ENCODE results near the gene ADIPOR2. TPM values are rescaled to one million over a fixed set of nuclear protein-coding genes. Genes with fewer than 3 reads are reported as not detected.

The ADIPOR2 gene
- total and polyA plus RNA-seq, 8 donors, result 2.9 to 185 (median 26.9) TPM

- DNase-seq, result no peak
- H3K27ac ChIP-seq, result no peak overlapping the region
- H3K27me3 ChIP-seq, result no peaks in the 10 kb centered on the region
- 79 to 90% (median 87%) methylated on average over 6 of the region's 6 CpGs for WGBS, 5 donors
- TF ChIP-seq POLR2A (IDR thresholded peaks at IDR 0.05), result no peak
- TF ChIP-seq POLR2AphosphoS5 (IDR thresholded peaks at IDR 0.05), result no peak
- H3K4me3 ChIP-seq, result no peak overlapping the region
- peaks cover 19 to 39% (median 31%) of the 10 kb centered on the region in 4 donors for H3K4me1 ChIP-seq
- peaks cover 0 to 15% (median 12%) of the 10 kb centered on the region in 4 donors for H3K36me3 ChIP-seq
- intact Hi-C loops (cut with DNase I; ENCODE audit: low total_unique reads), result loop anchor here (5.0 to 10.0 kb wide), 2 partner anchors 140 to 242 kb away; no protein-coding TSS in a partner anchor
- H3K9me3 ChIP-seq, result no peaks in the 10 kb centered on the region
Measured at GRCh38 chr12:1792406-1792805, 101.5 kb downstream of the ADIPOR2 start.

DNA sequence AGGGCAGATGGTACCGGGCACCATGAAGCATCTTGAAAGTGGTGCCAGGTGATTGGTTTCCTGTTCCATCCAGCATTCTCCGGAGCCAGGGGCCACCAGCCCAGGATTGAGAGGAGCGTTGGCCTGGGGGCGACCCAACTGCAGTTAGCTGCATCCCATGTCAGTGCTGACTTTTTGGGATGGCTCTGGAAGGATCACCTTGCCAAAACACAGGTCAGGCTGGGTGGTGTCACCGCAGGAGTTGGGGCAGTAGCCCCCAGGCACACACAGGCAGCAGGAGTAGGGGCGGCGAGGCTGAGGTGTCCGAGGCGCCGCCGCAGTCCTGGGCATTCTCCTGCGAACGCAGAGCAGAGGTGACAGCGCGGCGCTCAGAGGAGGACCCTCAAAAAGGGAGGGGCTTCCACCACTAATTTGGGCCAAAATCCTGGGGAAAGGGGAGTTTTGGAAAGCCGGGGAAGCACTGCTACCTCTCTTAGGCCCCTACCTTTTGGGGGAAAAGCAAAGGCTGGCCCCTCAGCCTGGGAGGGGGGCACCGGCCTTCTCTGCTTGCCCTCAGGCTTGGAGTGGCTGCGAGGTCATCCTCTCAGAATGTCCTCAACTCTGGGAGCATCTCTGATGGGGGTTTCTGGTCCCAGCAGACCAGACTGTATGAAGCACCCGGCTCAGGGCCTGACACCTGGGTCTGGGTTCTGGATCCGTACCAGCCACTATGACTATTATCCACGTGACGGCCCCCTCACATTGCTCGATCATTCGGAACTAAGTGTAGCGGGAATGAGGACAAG lies 102.7 kb downstream of the ADIPOR2 start:
- TF ChIP-seq POLR2A (IDR thresholded peaks at IDR 0.05), result no peak
- TF ChIP-seq, protein P1, sequence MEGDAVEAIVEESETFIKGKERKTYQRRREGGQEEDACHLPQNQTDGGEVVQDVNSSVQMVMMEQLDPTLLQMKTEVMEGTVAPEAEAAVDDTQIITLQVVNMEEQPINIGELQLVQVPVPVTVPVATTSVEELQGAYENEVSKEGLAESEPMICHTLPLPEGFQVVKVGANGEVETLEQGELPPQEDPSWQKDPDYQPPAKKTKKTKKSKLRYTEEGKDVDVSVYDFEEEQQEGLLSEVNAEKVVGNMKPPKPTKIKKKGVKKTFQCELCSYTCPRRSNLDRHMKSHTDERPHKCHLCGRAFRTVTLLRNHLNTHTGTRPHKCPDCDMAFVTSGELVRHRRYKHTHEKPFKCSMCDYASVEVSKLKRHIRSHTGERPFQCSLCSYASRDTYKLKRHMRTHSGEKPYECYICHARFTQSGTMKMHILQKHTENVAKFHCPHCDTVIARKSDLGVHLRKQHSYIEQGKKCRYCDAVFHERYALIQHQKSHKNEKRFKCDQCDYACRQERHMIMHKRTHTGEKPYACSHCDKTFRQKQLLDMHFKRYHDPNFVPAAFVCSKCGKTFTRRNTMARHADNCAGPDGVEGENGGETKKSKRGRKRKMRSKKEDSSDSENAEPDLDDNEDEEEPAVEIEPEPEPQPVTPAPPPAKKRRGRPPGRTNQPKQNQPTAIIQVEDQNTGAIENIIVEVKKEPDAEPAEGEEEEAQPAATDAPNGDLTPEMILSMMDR (IDR thresholded peaks at IDR 0.05), result no peak
- TF ChIP-seq EP300 (IDR thresholded peaks at IDR 0.05), result no peak
- no peak for TF ChIP-seq POLR2AphosphoS5 (IDR thresholded peaks at IDR 0.05)
- peaks cover 19 to 46% (median 36%) of the 10 kb centered on the region in 4 donors for H3K4me1 ChIP-seq
- no peaks in the 10 kb centered on the region for H3K27me3 ChIP-seq
- no peak for DNase-seq
- peaks cover 0 to 3% (median 1%) of the 10 kb centered on the region in 4 donors for H3K36me3 ChIP-seq
- WGBS, 5 donors, result 89 to 93% (median 91%) methylated on average over 23 to 26 of the region's 26 CpGs
- intact Hi-C loops (cut with DNase I; ENCODE audit: low total_unique reads), result loop anchor here (5.0 to 10.0 kb wide), 2 partner anchors 141 to 241 kb away; no protein-coding TSS in a partner anchor
- H3K9me3 ChIP-seq, result no peaks in the 10 kb centered on the region
- peak overlapping the region in 1 of 5 donors; percentile 18 for H3K27ac ChIP-seq
- H3K4me3 ChIP-seq, result no peak overlapping the region

- DNase-seq, result no peak
- peaks cover 0 to 3% (median 0%) of the 10 kb centered on the region in 4 donors for H3K36me3 ChIP-seq
- H3K27ac ChIP-seq, result peak overlapping the region in 1 of 5 donors; percentile 5
- H3K9me3 ChIP-seq, result no peaks in the 10 kb centered on the region
- peaks cover 19 to 46% (median 36%) of the 10 kb centered on the region in 4 donors for H3K4me1 ChIP-seq
- TF ChIP-seq EP300 (IDR thresholded peaks at IDR 0.05) (no peak), POLR2AphosphoS5 (IDR thresholded peaks at IDR 0.05) (no peak), POLR2A (IDR thresholded peaks at IDR 0.05) (no peak)
- TF ChIP-seq, protein P1 (IDR thresholded peaks at IDR 0.05), result no peak
- H3K27me3 ChIP-seq, result no peaks in the 10 kb centered on the region
- intact Hi-C loops (cut with DNase I; ENCODE audit: low total_unique reads), result loop anchor here (5.0 to 10.0 kb wide), 3 partner anchors 142 to 240 kb away; no protein-coding TSS in a partner anchor
- H3K4me3 ChIP-seq, result no peak overlapping the region
- WGBS, 5 donors, result 69 to 90% (median 81%) methylated on average over 15 of the region's 15 CpGs
Measured at GRCh38 chr12:1794440-1795090, 103.7 kb downstream of the ADIPOR2 start.

DNA sequence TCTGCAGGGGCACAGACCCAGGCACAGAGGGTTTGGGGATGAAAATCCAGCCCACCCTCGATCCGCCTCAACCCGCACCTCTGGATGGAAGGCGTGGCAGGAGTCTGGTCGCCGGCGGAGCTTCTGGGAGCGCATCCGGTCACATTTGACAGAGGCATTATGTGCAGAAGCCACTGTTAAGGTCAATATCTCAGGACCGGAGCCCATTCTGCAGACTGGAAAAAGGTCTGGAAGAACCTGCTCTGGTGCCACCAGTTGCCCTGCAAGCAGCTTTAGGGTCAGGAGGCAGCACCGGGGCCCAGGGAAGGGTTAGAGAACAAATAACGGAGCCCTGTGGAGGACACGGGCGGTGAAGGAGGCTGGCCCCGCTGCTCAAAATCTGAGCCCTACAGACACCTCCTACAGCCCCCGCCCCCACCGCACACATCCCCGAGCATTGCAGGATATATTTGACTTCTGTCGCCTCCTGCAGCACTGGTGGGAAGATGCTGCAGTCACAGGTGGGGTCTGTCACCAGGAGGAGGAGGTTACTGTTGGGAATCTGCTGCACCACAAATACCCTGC lies 104.4 kb downstream of the ADIPOR2 start:
- DNase-seq, result no peak
- intact Hi-C loops (cut with DNase I; ENCODE audit: low total_unique reads), result loop anchor here (5.0 to 10.0 kb wide), 2 partner anchors 142 to 239 kb away; no protein-coding TSS in a partner anchor
- peak overlapping the region in 4 of 5 donors; percentile 46 to 92 (median 89) for H3K27ac ChIP-seq
- H3K36me3 ChIP-seq, result peaks cover 0 to 3% (median 0%) of the 10 kb centered on the region in 4 donors
- peak overlapping the region in 3 of 4 donors; percentile 4 to 74 (median 58) for H3K4me3 ChIP-seq
- no peak for TF ChIP-seq POLR2A (IDR thresholded peaks at IDR 0.05)
- TF ChIP-seq POLR2AphosphoS5 (IDR thresholded peaks at IDR 0.05), result no peak
- no peak for TF ChIP-seq EP300 (IDR thresholded peaks at IDR 0.05)
- TF ChIP-seq, protein P1 (IDR thresholded peaks at IDR 0.05), result no peak
- WGBS, 5 donors, result 43 to 63% (median 47%) methylated on average over 15 to 19 of the region's 19 CpGs
- H3K9me3 ChIP-seq, result no peaks in the 10 kb centered on the region
- H3K27me3 ChIP-seq, result no peaks in the 10 kb centered on the region
- peaks cover 19 to 45% (median 36%) of the 10 kb centered on the region in 4 donors for H3K4me1 ChIP-seq

Data from stomach (tissue), 9 donors.